Spinal cord (tissue), 4 donors: ENCODE measurements around the gene MAP3K9. TPM values are rescaled to one million over a fixed set of nuclear protein-coding genes. Genes with fewer than 3 reads are reported as not detected.

Source experiments
- polyA plus RNA-seq, 2 donors: library from polyadenylated mRNA; unstranded; fragments of 120-200 nt; gene quantifications; one replicate each; pipeline ENCODE4 v1.2.1, GENCODE V29; 2013; ENCODE audit not compliant: insufficient read length in 2 of 2
- total RNA-seq, 2 donors: library from RNA; depleted of rRNA in 1 of 2; stranded (reverse); fragments of 120-200 nt in 1 of 2; fragments of >200 nt in 1 of 2; gene quantifications; one replicate each; pipeline versions ENCODE4 v1.2.3 to v1.2.4, GENCODE V29; 2013 to 2014

Gene MAP3K9
- total and polyA plus RNA-seq, 4 donors: 6.4 to 20.1 (median 19.3) TPM

Other genes starting within 250 kb of the MAP3K9 start
- 10 to 100 TPM; 43.9 to 57.1 TPM for gene MED6, start 208.9 kb downstream of the MAP3K9 start, total RNA-seq
- gene MED6, start 208.9 kb downstream of the MAP3K9 start, polyA plus RNA-seq: 10 to 100 TPM; 29.4 to 30.3 TPM
- 10 to 100 TPM; 10.0 to 15.8 TPM for gene TTC9, start 167.6 kb downstream of the MAP3K9 start, total RNA-seq
- 10 to 100 TPM; 34.4 to 41.1 TPM for gene TTC9, start 167.6 kb downstream of the MAP3K9 start, polyA plus RNA-seq
- gene PCNX1, start 97.9 kb upstream of the MAP3K9 start, total RNA-seq: 100 to 1,000 TPM in 1 of 2 donors, 10 to 100 TPM in 1; 61.3 to 140 TPM
- 10 to 100 TPM; 30.8 to 32.8 TPM for gene PCNX1, start 97.9 kb upstream of the MAP3K9 start, polyA plus RNA-seq